ENCODE measurements around the gene GPBAR1. TPM values are rescaled to one million over a fixed set of nuclear protein-coding genes. Genes with fewer than 3 reads are reported as not detected.

Gene GPBAR1
- total RNA-seq, 4 donors from 2014 or later, result 10.9 to 28.1 (median 16.8) TPM

GRCh38 chr2:218262631-218263586 is 2.1 kb downstream of the GPBAR1 start:
- no peak for TF ChIP-seq CTCF (IDR thresholded peaks at IDR 0.05; ENCODE audit: low read depth)

DNA sequence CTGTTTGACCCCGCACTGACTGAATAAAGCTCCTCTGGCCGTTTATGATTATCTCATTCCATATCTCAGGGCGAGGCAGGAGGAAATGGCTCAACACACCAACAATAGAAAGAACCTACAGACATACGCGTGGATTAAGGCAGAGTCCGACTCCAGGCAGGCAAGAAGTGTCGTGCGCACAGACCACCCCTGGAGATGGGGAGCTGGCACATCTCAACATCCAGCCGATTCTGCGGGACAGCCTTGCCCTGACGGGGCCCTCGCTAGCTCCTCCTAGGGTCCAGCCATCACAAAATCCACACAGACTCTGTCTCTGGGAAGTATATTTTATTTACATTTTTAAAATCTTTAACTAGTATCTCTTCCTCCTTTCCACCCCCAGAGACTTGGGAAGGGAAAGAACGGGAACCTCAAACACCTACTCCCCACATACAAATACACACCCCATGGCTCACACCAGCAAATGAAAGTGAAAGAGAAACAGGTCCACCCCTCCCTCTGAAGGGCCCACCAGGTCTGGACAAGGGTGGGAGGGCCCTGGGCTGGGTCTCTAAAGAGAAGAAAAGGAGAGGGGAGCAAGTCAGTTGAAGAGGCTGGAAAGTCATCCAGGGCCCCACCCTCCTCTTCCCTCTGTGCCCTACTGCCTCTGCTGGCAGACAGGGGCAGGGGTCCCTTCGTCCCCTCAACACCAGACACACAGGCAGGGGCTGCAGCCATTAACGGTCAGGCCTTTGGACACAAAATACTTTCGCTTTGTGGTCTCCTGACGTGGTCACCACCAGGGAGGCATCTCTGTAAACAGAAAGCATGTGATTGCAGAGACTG is 3.2 kb downstream of the GPBAR1 start:
- TF ChIP-seq CTCF (IDR thresholded peaks at IDR 0.05; ENCODE audit: low read depth), result no peak

GRCh38 chr2:218264773-218265561 is 4.2 kb downstream of the GPBAR1 start:
- TF ChIP-seq CTCF (IDR thresholded peaks at IDR 0.05; ENCODE audit: low read depth), result no peak

GRCh38 chr2:218265626-218266025 is 4.8 kb downstream of the GPBAR1 start:
- no peak for TF ChIP-seq CTCF (IDR thresholded peaks at IDR 0.05; ENCODE audit: low read depth)

DNA sequence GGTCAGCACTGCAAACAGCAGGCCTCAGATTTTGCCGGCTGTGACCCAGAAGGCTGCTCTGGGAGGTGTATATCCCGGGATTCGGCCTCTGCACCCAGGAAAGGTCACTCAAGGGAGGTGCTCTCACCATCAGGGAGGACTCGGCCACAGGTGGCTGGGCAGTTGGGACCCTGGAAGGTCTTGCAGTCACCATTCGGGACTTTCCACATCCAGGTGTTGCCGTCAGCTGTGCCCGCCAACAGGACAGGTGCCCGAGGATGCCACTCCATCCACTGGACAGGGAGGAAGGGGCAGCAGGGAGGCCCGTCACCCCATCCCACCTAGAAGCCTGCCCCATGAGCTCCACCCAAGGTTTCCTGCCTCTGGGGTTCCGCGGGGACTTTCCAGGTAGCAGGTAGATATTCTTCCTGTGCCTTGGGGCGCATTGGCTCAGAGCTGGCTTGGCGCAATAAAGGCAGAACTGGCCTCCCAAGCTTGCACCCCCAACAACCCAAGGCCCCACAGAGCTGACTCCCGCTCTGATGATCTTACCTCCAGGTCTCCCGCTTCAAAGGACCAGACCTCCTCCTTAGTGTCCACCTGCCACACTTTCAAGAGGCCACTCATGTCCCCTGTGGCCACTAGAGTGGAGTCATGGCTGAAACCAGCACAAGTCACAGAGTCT is 5.6 kb downstream of the GPBAR1 start:
- no peak for TF ChIP-seq CTCF (IDR thresholded peaks at IDR 0.05; ENCODE audit: low read depth)

- no peak for TF ChIP-seq CTCF (IDR thresholded peaks at IDR 0.05; ENCODE audit: low read depth)
Observed at GRCh38 chr2:218267259-218267658, 6.4 kb downstream of the GPBAR1 start.
